D721Med (cell line): ENCODE measurements around the gene MSL1.

Experiments
- DNase-seq: peaks from one replicate; pipeline ENCODE4 v3.0.0; 2011; ENCODE audit warnings: low spot score; ENCODE audit not compliant: insufficient read length
- FAIRE-seq: peaks from 2 replicates; lab custom pipeline; 2011; peaks lifted over from hg19 to GRCh38; lab: Jason Lieb, UNC
- TF ChIP-seq, protein P1 (sequence below): IDR thresholded peaks from 2 replicates; pipeline ENCODE4 v1.5.1; 2012; ENCODE audit warnings: mild to moderate bottlenecking, control low read depth; ENCODE audit not compliant: insufficient read depth; ENCODE audit errors: missing control alignments

The MSL1 gene

DNA sequence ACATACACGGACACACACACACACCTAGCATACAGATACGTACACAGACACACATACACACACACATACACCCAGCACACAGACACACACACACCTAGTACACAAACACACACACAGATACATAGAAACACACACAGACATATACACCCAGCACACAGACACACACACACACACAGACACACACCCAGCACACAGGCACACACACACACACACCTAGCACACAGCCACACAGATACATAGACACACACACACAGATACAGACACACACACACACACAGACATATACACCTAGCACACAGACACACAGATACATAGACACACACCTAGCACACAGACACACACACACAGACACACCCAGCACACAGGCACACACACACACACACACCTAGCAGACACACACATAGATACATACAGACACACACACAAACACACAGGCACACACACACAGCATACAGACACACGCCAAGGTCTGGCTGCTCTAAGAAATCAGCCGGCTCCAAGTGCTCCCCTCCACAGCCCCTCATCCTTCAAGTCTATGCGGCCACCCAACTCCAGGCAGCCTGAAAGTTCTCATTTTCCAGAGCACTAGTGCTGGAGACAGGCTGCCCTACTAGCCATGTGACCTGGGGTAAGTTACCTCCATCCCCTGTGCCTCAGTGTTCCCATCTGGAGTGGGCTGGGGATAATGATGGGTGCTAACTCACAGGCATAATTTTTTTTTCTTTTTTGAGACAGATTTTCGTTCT is 34.5 kb upstream of the MSL1 start:
- DNase-seq, result no peak
- FAIRE-seq, result no peak
- TF ChIP-seq, protein P1, sequence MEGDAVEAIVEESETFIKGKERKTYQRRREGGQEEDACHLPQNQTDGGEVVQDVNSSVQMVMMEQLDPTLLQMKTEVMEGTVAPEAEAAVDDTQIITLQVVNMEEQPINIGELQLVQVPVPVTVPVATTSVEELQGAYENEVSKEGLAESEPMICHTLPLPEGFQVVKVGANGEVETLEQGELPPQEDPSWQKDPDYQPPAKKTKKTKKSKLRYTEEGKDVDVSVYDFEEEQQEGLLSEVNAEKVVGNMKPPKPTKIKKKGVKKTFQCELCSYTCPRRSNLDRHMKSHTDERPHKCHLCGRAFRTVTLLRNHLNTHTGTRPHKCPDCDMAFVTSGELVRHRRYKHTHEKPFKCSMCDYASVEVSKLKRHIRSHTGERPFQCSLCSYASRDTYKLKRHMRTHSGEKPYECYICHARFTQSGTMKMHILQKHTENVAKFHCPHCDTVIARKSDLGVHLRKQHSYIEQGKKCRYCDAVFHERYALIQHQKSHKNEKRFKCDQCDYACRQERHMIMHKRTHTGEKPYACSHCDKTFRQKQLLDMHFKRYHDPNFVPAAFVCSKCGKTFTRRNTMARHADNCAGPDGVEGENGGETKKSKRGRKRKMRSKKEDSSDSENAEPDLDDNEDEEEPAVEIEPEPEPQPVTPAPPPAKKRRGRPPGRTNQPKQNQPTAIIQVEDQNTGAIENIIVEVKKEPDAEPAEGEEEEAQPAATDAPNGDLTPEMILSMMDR, result no peak

- FAIRE-seq (no peak), DNase-seq (no peak)
- TF ChIP-seq, protein P1, result no peak
These were observed 33.7 kb upstream of the MSL1 start for GRCh38 chr17:40087903-40088718.

GRCh38 chr17:40089077-40089895 is 32.5 kb upstream of the MSL1 start:
- TF ChIP-seq, protein P1, result no peak
- FAIRE-seq (no peak), DNase-seq (no peak)

DNA sequence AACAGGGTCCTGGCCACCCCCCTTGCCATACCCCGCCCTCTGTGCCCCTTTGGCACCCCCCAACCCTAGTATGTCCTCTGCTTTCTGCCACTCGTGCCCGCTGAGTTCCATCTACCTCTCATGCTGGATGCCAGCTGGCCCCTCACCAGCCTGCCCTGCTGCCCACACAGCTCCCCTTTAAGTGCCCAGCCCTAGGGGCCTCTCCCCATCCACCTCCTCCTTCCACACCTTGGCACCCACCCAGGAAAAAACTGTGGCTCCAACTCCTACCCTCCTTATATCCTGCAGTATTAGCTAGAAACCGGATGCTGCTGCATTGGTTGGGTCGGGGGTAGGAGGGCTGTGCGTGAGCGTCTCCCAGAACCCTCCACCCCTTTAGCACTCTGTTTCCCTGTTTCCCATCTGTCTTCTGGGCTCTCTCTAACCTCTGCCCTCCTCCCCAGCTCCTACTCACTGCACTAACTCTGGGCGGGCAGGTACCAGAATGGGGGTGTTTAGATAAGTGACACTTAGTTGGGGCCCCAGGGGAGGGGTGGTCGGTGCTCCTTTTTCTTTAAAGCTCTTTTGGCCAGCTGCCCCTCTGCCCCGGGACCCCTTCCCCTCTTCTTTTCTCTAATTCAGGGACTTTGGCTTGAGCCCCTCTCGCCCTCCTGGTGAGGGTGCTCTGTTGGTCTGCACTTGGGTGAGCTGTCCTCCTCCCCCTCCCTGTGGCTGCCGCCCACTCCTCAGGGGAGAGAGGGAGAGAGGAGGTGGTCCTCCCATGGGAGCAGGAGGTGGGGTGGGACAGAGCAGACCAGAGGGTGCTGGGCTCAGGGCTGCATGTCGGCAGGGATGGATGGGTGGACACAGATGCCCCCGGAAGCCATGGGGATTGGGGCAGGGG is 31.3 kb upstream of the MSL1 start:
- FAIRE-seq, result no peak
- TF ChIP-seq, protein P1, result no peak
- DNase-seq, result no peak

DNA sequence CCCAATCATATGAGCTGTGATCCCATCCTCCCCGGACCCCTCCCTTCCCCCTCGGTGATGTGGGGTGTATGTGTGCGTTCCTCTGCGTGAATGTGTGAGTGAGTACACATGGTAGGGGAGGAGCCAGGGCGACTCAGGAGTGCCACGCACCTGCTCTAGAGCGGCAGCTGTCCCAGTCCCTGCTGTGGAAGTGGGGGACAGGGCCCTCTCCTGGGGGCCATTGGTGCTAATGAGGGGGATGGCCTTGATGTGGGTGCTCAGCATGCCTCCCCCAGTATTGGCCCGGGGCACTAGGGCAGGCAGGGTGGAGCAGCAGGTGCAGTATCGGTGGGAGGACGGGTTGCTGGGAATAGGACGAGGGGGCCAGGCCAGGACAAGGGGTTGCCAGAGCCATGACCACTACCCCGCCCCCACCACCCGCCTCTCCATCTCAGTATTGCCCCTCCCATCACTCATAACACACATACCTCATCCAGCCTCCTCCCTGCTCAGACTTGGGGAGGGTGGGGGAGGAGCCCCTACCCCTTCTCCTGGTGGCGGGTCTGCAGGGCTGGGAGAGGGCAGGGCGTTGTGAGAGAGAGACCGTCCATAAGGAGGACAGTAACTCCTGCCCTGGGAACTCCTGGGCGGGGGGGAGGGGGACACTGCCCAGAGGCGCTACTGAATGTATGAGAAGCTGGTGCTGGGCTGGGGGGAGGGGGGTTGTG is 29.9 kb upstream of the MSL1 start:
- TF ChIP-seq, protein P1, result no peak
- FAIRE-seq (no peak), DNase-seq (no peak)

GRCh38 chr17:40092581-40092980 is 29.2 kb upstream of the MSL1 start:
- TF ChIP-seq, protein P1, result no peak
- DNase-seq (no peak), FAIRE-seq (no peak)
